Measurements from ENCODE around the gene SLC45A3. TPM values are rescaled to one million over a fixed set of nuclear protein-coding genes. Genes with fewer than 3 reads are reported as not detected.

The SLC45A3 gene
- total and polyA plus RNA-seq, 3 donors from 2014 or later: 4.5 to 8.9 (median 7.3) TPM

GRCh38 chr1:205613854-205614412 lies 66.4 kb downstream of the SLC45A3 start:
- Histone ChIP-seq H3K27me3 (no peaks in the 10 kb centered on the region), H3K27ac (no peak overlapping the region), H3K4me3 (no peak overlapping the region), H3K36me3 (ENCODE audit: low read depth, missing control alignments) (no peaks in the 10 kb centered on the region), H3K9me3 (no peaks in the 10 kb centered on the region), H3K4me1 (no peaks in the 10 kb centered on the region)
- TF ChIP-seq POLR2A (IDR thresholded peaks at IDR 0.05) (no peak), CTCF (IDR thresholded peaks at IDR 0.05) (no peak)
- WGBS, 2 donors: 90% methylated on average over 2 of the region's 2 CpGs
- DNase-seq: no peak
- intact Hi-C loops (cut with DNase I; ENCODE audit: low total_unique reads): no loop called here

DNA sequence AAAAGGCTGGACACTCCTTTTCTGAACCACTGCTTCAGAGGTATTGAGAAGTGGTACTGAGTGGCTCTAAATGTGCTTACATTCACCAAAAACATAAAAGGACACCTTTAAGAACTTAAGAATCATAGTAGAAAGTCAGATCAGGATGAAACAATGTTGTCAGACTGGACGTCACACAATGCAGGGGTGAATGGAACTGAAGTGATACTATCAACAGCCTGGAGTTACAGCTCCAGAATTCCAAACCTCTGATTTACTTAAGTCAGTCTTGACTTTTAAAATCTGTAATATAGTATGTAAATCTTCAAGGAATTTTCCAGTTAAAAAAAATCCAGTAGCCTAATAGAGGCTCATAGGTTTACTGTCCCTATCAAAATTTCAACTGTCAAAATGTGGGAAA lies 67.8 kb downstream of the SLC45A3 start:
- intact Hi-C loops (cut with DNase I; ENCODE audit: low total_unique reads): no loop called here
- H3K9me3 ChIP-seq: no peaks in the 10 kb centered on the region
- WGBS, 2 donors: 42 to 48% methylated on average over 1 of the region's 1 CpG
- no peak for TF ChIP-seq CTCF (IDR thresholded peaks at IDR 0.05)
- TF ChIP-seq POLR2A (IDR thresholded peaks at IDR 0.05): no peak
- H3K27me3 ChIP-seq: no peaks in the 10 kb centered on the region
- no peak overlapping the region for H3K27ac ChIP-seq
- no peaks in the 10 kb centered on the region for H3K36me3 ChIP-seq (ENCODE audit: low read depth, missing control alignments)
- DNase-seq: no peak
- no peaks in the 10 kb centered on the region for H3K4me1 ChIP-seq
- no peak overlapping the region for H3K4me3 ChIP-seq

- Histone ChIP-seq H3K4me3 (no peak overlapping the region), H3K27me3 (no peaks in the 10 kb centered on the region), H3K9me3 (no peaks in the 10 kb centered on the region), H3K36me3 (ENCODE audit: low read depth, missing control alignments) (no peaks in the 10 kb centered on the region), H3K4me1 (no peaks in the 10 kb centered on the region), H3K27ac (no peak overlapping the region)
- intact Hi-C loops (cut with DNase I; ENCODE audit: low total_unique reads): no loop called here
- DNase-seq: no peak
- TF ChIP-seq POLR2A (IDR thresholded peaks at IDR 0.05) (no peak), CTCF (IDR thresholded peaks at IDR 0.05) (no peak)
- WGBS, 2 donors: 90 to 92% methylated on average over 3 of the region's 3 CpGs
These were observed 68.2 kb downstream of the SLC45A3 start for GRCh38 chr1:205612104-205612503.

DNA sequence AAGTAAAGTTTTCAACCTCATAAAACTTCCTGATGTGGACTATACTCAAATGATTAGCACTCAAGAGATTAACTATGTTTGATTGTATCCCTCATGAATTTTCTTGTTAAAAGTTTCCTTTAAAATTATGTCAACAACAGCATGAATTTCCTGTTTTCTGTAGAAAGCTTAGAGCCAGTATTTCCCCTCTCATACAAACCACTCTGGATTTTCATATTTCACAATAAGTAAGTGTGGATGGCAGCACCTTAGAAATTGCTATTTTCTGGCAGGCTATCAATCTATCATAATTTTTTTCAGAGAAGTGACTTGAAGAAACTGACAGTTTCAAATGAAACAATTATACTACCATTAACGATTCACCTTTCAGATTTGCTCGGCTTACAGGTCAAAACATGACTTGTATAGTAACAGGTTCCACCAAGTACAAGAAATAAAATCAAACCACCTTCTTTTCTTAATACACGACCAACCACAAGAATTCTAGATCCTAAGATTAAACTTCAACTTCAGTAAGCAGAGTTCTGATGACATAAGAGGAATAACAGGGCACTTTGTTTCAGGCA lies 69.3 kb downstream of the SLC45A3 start:
- Histone ChIP-seq H3K9me3 (no peaks in the 10 kb centered on the region), H3K4me3 (no peak overlapping the region), H3K36me3 (ENCODE audit: low read depth, missing control alignments) (no peaks in the 10 kb centered on the region), H3K27me3 (no peaks in the 10 kb centered on the region), H3K4me1 (no peaks in the 10 kb centered on the region), H3K27ac (no peak overlapping the region)
- intact Hi-C loops (cut with DNase I; ENCODE audit: low total_unique reads): no loop called here
- TF ChIP-seq POLR2A (IDR thresholded peaks at IDR 0.05): no peak
- WGBS, 2 donors: 80 to 83% methylated on average over 3 of the region's 3 CpGs
- DNase-seq: no peak

GRCh38 chr1:205610036-205610435 lies 70.3 kb downstream of the SLC45A3 start:
- Histone ChIP-seq H3K36me3 (ENCODE audit: low read depth, missing control alignments) (no peaks in the 10 kb centered on the region), H3K9me3 (no peaks in the 10 kb centered on the region), H3K27ac (no peak overlapping the region), H3K27me3 (no peaks in the 10 kb centered on the region), H3K4me3 (no peak overlapping the region), H3K4me1 (no peaks in the 10 kb centered on the region)
- DNase-seq: no peak
- WGBS, 2 donors: 58 to 75% methylated on average over 2 of the region's 2 CpGs
- intact Hi-C loops (cut with DNase I; ENCODE audit: low total_unique reads): no loop called here
- TF ChIP-seq POLR2A (IDR thresholded peaks at IDR 0.05) (no peak), CTCF (IDR thresholded peaks at IDR 0.05) (no peak)

Small RNA genes within 50 kb of the gene (small RNA-seq; reads per million reads assigned to genes)
- 0 reads per million in 2 donors for gene RF00017

Other genes starting within 250 kb of the SLC45A3 start
- 10 to 100 TPM; 14.4 to 15.5 TPM for gene BLACAT1, start 224.5 kb downstream of the SLC45A3 start, total RNA-seq
- 5.9 TPM for gene BLACAT1, start 224.5 kb downstream of the SLC45A3 start, polyA plus RNA-seq (ENCODE audit: insufficient read depth, low read depth, low replicate concordance)
- gene CDK18, start 175.8 kb downstream of the SLC45A3 start, total RNA-seq: 1 to 10 TPM; 6.5 to 8.5 TPM
- gene CDK18, start 175.8 kb downstream of the SLC45A3 start, polyA plus RNA-seq (ENCODE audit: insufficient read depth, low read depth, low replicate concordance): 9.2 TPM
- gene ELK4, start 48.5 kb downstream of the SLC45A3 start, total RNA-seq: 10 to 100 TPM; 20.5 to 25.4 TPM
- 20.4 TPM for gene ELK4, start 48.5 kb downstream of the SLC45A3 start, polyA plus RNA-seq (ENCODE audit: insufficient read depth, low read depth, low replicate concordance)
- 10 to 100 TPM; 57.7 to 98.6 TPM for gene NUCKS1, start 69.7 kb upstream of the SLC45A3 start, total RNA-seq
- gene NUCKS1, start 69.7 kb upstream of the SLC45A3 start, polyA plus RNA-seq (ENCODE audit: insufficient read depth, low read depth, low replicate concordance): 66.3 TPM
- 10 to 100 TPM in 1 of 2 donors, 1 to 10 TPM in 1; 7.4 to 10.8 TPM for gene RAB29, start 95.0 kb upstream of the SLC45A3 start, total RNA-seq
- gene RAB29, start 95.0 kb upstream of the SLC45A3 start, polyA plus RNA-seq (ENCODE audit: insufficient read depth, low read depth, low replicate concordance): 8.3 TPM
- 100 to 1,000 TPM; 122 to 137 TPM for gene SLC41A1, start 132.7 kb upstream of the SLC45A3 start, total RNA-seq
- gene SLC41A1, start 132.7 kb upstream of the SLC45A3 start, polyA plus RNA-seq (ENCODE audit: insufficient read depth, low read depth, low replicate concordance): 94.7 TPM
- under 1 TPM; 0.71 to 0.81 TPM for gene PM20D1, start 169.6 kb upstream of the SLC45A3 start, total RNA-seq
- 1.7 TPM for gene PM20D1, start 169.6 kb upstream of the SLC45A3 start, polyA plus RNA-seq (ENCODE audit: insufficient read depth, low read depth, low replicate concordance)